HG03103 (cell line): Measurements from ENCODE around the gene PRRG4.
"Not testable (repeated sequence)": the region's sequence is repeated elsewhere in the genome, so short reads cannot be mapped to it uniquely, and the experiment has no call there.

ENCODE experiments used
- ATAC-seq: cut with Tn5 transposase; IDR thresholded peaks from one replicate; pipeline ENCODE4 v1.9.1; 2021; ENCODE audit warnings: low read depth; ENCODE audit not compliant: unreplicated experiment

The PRRG4 gene

GRCh38 chr11:32883421-32883820, 53.7 kb downstream of the PRRG4 start:
- ATAC-seq: no peak

DNA sequence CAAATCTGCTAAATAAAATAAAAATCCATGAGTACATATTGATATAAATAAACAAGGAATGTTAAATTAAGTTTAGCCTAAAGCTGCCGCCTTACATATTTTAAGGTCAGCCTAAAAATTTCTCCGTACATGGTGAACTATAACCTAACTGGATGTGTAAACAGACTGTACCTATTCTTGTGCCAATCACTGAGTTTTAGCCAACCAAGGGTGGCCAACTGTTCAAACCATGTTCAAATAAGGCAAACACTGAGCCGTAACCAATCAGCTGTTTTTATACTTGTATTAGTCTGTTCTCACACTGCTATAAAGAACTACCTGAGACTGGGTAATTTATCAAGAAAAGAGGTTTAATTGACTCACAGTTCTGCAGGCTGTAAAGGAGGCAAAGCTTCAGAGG, 54.3 kb downstream of the PRRG4 start:
- ATAC-seq: no peak

- ATAC-seq: no peak
Observed at GRCh38 chr11:32884770-32885384, 55.1 kb downstream of the PRRG4 start.

- ATAC-seq: no peak
Observed at GRCh38 chr11:32885556-32885955, 55.8 kb downstream of the PRRG4 start.

DNA sequence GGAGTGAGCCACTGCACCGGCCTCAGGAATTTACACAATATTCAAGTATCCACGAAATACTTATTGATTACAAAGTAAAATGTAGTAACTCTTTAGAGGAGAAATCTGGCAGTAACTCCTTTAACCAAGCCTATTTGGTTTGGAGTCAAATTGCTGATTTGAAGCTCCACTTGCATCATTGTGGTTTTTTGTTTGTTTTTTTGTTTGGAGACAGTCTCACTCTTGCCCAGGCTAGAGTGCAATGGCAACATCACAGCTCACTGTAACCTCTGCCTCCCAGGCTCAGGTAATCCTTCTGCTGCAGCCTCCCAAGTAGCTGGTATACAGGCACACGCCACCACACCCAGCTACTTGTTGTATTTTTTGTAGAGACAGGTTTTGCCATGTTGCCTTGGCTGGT, 56.5 kb downstream of the PRRG4 start:
- no peak for ATAC-seq

DNA sequence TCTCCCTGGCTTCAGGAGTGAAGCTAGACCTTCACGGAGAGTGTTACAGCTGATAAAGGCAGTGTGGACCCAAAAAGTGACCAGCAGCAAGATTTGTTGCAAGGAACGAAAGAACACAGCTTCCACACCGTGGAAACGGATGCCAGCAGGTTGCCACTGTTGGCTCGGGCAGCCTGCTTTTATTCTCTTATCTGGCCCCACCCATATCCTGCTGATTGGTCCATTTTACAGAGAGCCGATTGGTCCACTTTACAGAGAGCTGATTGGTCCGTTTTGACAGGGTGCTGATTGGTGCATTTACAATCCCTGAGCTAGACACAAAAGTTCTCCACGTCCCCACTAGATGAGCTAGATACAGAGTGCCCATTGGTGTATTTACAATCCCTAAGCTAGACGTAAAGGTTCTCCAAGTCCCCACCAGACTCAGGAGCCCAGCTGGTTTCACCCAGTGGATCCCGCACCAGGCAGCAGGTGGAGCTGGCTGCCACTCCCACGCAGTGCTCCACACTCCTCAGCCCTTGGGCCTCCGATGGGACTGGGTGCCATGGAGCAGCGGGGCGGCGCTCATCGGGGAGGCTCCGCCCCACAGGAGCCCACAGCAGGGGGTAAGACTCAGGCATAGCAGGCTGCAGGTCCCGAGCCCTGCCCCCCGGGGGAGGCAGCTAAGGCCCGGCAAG, 58.1 kb downstream of the PRRG4 start:
- ATAC-seq: not testable (repeated sequence)

- not testable (repeated sequence) for ATAC-seq
Observed at GRCh38 chr11:32888384-32888710, 58.6 kb downstream of the PRRG4 start.

GRCh38 chr11:32888805-32889204, 59.1 kb downstream of the PRRG4 start:
- no peak for ATAC-seq

DNA sequence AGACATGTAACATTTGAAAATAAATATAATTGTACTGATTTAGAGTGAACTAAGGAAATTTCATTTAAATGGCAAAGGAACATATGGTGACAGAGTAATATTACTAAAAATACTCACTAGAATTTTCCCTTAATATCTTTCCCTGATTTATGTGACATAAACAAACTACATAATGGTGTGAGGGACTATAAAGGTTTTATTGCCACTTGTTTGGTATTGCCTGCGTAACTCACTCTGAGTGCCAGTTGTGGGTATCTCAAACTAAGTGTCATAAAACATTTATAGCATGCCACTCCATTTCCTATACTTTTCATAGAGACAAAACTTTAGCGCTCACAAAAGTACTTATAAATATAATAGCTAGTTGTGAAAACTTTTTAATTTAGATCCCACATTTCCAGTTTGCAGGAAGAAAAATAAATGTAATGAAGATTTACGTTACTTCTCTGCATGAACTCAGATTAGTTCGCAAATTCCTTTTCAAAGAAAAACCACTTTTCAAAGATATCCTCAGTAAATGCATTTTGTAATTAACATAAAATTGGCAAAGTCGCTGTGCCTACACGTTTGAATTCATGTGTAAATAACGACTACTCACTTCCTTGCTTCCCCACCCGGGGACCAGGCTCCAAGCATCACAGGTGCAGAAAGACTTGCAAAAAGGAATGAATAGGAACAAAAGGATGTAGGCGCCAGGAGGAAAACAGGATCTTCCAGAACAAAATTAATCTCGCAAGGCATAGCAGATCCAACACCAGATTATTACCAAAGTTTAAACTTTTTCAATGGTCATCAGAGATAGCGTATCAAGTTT, 61.3 kb downstream of the PRRG4 start:
- no peak for ATAC-seq

DNA sequence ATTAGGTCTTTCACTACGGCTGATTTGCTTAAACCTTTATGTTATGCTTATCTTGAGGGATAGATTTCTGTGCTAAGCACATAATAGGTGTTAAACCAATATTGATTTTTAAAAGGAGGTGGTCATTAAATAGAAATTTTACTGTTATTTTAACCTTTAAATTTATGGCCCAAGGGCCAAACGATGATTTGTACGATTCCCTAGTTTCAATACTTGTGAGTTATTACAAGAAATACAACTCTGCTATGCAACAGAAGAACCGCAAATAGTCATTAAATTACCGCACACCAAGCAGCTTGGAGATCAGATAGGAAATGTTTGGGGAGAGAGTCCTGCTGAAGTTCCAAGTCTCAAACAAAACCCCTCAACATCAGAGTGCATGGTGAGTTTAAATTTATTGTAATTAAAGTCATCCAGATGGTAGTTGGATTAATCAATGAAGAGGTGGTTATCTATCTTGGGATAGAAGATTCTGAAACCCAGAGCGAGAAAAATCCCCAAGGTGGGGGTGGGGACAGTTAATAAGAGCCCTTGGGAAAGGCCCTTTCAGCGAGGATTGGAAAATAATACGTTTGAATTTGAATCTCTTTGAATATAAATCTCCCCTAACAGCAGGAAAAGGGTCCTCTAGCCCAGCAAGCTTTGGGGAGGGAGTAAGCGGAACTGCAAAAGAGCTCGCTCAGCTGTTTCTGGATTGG, 62.1 kb downstream of the PRRG4 start:
- ATAC-seq: no peak

DNA sequence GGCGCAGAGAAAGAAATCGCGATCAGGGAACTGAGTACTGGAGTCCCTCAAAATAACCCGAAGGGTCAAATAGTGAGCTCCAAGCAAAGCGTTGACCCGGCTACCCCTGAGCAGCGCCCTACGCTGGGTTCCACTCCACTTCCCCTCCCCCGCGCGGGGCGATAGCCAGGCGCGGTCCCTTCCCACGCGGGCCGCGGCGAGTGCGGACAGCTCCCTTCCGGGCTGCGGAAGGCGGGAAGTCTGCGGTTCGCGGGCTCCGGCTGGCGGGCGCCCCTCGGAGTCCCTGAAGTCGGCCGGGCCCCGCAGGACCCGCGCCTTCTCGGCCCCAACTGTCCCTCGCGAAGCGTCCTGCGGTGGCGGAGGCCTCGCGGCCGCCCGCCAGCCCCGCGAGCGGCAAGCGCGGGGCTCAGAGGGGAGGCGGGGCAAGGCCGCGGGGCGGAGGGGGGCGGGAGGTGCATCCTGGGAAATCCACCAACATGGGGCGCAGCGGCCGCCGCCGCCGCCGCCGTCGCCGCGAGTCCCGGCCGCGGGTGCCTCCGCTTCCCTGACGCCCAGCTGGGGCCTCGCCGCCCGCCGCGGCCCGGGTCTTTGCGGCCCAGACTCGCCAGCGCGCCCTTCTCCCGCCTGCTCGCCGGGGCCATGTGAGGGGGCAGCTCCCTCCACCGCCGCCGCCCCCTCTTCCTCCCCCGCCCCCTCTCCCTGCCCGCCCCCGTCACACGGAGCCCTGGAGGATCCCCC, 62.8 kb downstream of the PRRG4 start, which contains the start of gene QSER1:
Gene QSER1 (plus strand): TSS at position 457 of the 738 bp plus-strand sequence. CDS start 315 bp downstream, outside the sequence.
- ATAC-seq: peak; percentile 47

GRCh38 chr11:32893093-32893342, 63.3 kb downstream of the PRRG4 start:
- ATAC-seq: no peak

- ATAC-seq: peak; percentile 33
Observed at GRCh38 chr11:32893343-32894148, 63.8 kb downstream of the PRRG4 start.

GRCh38 chr11:32894149-32894827, 64.6 kb downstream of the PRRG4 start:
- ATAC-seq: no peak

- ATAC-seq: no peak
Observed at GRCh38 chr11:32894921-32895320, 65.2 kb downstream of the PRRG4 start.

DNA sequence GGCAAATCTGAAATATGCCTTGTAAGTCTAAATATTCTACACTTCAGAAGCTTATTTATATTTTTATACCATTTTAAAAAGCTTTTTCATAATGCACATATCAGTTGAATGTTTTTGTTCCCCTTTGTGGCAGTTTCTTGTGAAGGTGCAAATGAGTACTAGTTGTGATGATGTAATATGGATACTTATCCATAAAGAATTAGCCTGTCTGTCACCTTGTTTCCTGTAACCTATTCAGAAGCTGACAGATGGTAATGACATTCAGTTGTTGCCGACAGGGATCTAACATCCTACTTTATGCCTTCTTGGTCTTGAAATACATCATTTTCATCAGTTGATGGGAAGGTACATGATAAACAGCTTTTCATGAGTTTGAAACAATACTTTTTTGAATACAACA, 65.7 kb downstream of the PRRG4 start:
- ATAC-seq: no peak

GRCh38 chr11:32897103-32897502, 67.4 kb downstream of the PRRG4 start:
- no peak for ATAC-seq

DNA sequence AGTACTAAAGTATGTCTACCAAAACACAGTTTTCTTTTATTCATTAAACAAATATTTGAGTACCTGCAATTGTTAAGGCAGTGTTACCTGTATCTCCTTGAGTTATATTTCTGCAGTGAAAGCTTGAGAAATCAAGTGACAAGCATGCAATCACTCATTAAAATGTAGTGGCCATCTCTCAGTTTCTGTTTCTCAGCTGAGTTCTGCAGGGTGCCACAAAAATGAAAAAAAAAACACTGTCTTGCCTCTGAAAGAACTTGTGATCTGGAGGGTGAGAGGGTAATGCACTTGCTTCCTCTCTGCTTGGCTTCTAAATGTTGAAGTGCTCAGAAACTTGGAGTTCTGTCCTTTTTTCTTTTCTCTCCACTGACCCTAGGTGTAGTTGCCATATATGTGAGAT, 69.7 kb downstream of the PRRG4 start:
- peak; percentile 56 for ATAC-seq

- ATAC-seq: no peak
Observed at GRCh38 chr11:32902089-32902665, 72.5 kb downstream of the PRRG4 start.
